Skeletal muscle satellite cell (primary cell): ENCODE data around the gene ARMC9.

Experiments used
- H3K27me3 ChIP-seq: 2 replicates; pipeline ENCODE4 v1.7.0; 2013; ENCODE audit warnings: low read length; ENCODE audit not compliant: control insufficient read depth, insufficient read depth
- H3K36me3 ChIP-seq: 2 replicates; pipeline ENCODE4 v1.7.0; 2013; ENCODE audit warnings: mild to moderate bottlenecking, control low read depth, low read length; ENCODE audit not compliant: insufficient read depth
- H3K4me1 ChIP-seq: 2 replicates; pipeline ENCODE4 v1.7.0; 2013; ENCODE audit warnings: low read length; ENCODE audit not compliant: control insufficient read depth, insufficient read depth
- H3K4me2 ChIP-seq: 2 replicates; pipeline ENCODE4 v1.7.0; 2013; ENCODE audit warnings: mild to moderate bottlenecking, low read length
- H3K4me3 ChIP-seq: 2 replicates; pipeline ENCODE4 v1.7.0; 2013; ENCODE audit warnings: low read length
- H3K9ac ChIP-seq: 2 replicates; pipeline ENCODE4 v1.7.0; 2013; ENCODE audit warnings: mild to moderate bottlenecking, low read depth, low read length, moderate library complexity
- H3K9me3 ChIP-seq: replicated peaks from 2 replicates; pipeline ENCODE4 v1.7.0; 2013; ENCODE audit warnings: mild to moderate bottlenecking, control low read depth, low read length

Gene ARMC9

DNA sequence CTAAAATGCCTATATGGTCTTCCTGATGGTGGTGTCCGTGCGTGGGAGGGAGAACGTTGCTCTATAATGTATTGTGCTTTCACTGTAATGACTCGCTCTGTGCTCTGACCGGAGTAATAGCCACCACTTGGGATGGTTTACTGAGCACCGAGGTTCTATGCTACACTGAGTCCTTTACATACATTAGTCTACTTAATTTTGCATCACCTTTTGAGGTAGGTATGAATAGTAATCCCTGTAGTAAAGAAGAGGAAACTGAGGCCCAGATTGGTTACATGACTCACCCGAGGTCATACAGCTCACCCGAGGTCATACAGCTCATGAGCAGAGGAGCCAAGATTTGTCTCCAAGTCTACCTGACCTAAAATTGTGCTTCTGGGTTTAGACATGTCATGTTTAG, 79.5 kb downstream of the ARMC9 start:
- H3K4me3 ChIP-seq, result no peak overlapping the region
- H3K4me2 ChIP-seq, result no peak overlapping the region
- no peaks in the 10 kb centered on the region for H3K9me3 ChIP-seq
- H3K27me3 ChIP-seq, result no peaks in the 10 kb centered on the region
- no peak overlapping the region for H3K9ac ChIP-seq
- no peaks in the 10 kb centered on the region for H3K4me1 ChIP-seq
- H3K36me3 ChIP-seq, result peaks cover 81% of the 10 kb centered on the region

DNA sequence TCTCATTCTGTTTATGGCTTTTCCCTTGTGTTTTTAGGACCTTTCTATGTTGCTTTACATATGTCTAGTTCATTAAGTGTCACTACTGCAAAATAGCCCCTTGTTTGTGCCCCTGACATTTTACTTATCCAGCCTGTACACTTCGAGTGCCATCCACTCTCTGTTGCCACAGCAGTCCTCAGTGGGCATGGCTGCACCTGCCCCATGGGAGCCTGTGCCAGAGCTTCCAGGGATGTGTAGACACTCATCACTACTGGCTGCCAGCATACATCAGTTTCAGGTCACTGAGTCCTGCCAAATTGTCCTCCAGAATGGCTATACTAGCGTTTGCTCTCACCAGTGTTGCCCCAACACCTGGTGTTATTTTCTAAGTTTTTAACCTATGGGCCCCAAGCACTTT, 80.4 kb downstream of the ARMC9 start:
- Histone ChIP-seq H3K4me1 (no peaks in the 10 kb centered on the region), H3K36me3 (peaks cover 73% of the 10 kb centered on the region), H3K9me3 (no peaks in the 10 kb centered on the region), H3K4me2 (no peak overlapping the region), H3K4me3 (no peak overlapping the region), H3K9ac (no peak overlapping the region), H3K27me3 (no peaks in the 10 kb centered on the region)

- Histone ChIP-seq H3K36me3 (peaks cover 68% of the 10 kb centered on the region), H3K9ac (no peak overlapping the region), H3K27me3 (no peaks in the 10 kb centered on the region), H3K4me1 (no peaks in the 10 kb centered on the region), H3K4me3 (no peak overlapping the region), H3K4me2 (no peak overlapping the region), H3K9me3 (no peaks in the 10 kb centered on the region)
Observed at GRCh38 chr2:231280846-231281245, 82.4 kb downstream of the ARMC9 start.

DNA sequence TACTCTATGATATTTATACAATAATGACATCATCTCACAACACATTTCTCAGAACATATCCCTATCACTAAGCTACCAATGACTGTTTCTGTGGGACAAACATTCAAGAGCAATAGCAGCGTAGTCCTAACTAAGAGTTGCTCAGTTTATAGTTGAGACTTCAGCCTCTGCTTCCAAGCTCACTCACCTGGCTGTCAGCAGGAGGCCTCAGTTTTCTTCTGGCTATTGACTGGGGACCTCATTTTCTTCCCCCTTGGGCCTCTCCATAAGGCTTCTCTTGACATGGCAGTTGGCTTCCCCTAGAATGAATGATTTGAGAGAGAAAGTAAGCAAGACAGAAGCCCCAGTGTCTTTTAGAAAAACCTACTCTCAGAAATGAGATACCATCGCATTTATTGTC, 85.9 kb downstream of the ARMC9 start:
- Histone ChIP-seq H3K4me1 (no peaks in the 10 kb centered on the region), H3K36me3 (peaks cover 63% of the 10 kb centered on the region), H3K9ac (no peak overlapping the region), H3K4me2 (no peak overlapping the region), H3K4me3 (no peak overlapping the region), H3K27me3 (no peaks in the 10 kb centered on the region), H3K9me3 (no peaks in the 10 kb centered on the region)

- no peaks in the 10 kb centered on the region for H3K27me3 ChIP-seq
- no peaks in the 10 kb centered on the region for H3K9me3 ChIP-seq
- peaks cover 53% of the 10 kb centered on the region for H3K36me3 ChIP-seq
- no peak overlapping the region for H3K9ac ChIP-seq
- no peak overlapping the region for H3K4me3 ChIP-seq
- H3K4me1 ChIP-seq, result no peaks in the 10 kb centered on the region
- no peak overlapping the region for H3K4me2 ChIP-seq
Observed at GRCh38 chr2:231286964-231287363, 88.5 kb downstream of the ARMC9 start.

DNA sequence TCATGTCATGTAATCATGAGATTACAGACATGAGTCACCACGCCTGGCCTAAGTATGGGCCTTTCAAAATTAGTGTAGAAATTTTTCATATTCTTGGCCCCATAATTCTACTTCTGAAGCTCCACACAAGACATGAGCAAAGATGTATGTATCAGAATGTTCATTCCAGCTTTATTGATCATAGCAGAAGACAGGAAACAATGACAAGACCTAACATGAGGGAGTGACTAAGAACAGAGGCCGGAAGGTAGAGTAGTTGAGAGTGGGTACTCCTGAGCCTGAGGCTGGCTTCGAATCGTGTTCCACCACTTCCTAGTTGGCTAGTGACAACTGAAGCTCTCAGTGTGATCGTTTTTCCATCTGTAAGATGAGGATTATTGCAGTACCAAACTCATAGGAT, 89.3 kb downstream of the ARMC9 start:
- Histone ChIP-seq H3K36me3 (peaks cover 53% of the 10 kb centered on the region), H3K9ac (no peak overlapping the region), H3K4me1 (no peaks in the 10 kb centered on the region), H3K27me3 (no peaks in the 10 kb centered on the region), H3K4me3 (no peak overlapping the region), H3K4me2 (no peak overlapping the region), H3K9me3 (no peaks in the 10 kb centered on the region)

GRCh38 chr2:231288590-231288989, 90.2 kb downstream of the ARMC9 start:
- no peaks in the 10 kb centered on the region for H3K27me3 ChIP-seq
- H3K4me1 ChIP-seq, result no peaks in the 10 kb centered on the region
- no peaks in the 10 kb centered on the region for H3K9me3 ChIP-seq
- H3K9ac ChIP-seq, result no peak overlapping the region
- no peak overlapping the region for H3K4me2 ChIP-seq
- H3K36me3 ChIP-seq, result peaks cover 56% of the 10 kb centered on the region
- no peak overlapping the region for H3K4me3 ChIP-seq

- Histone ChIP-seq H3K27me3 (no peaks in the 10 kb centered on the region), H3K4me1 (no peaks in the 10 kb centered on the region), H3K4me3 (no peak overlapping the region), H3K4me2 (no peak overlapping the region), H3K9ac (no peak overlapping the region), H3K9me3 (no peaks in the 10 kb centered on the region), H3K36me3 (peaks cover 55% of the 10 kb centered on the region)
Observed at GRCh38 chr2:231290321-231291015, 92.0 kb downstream of the ARMC9 start.

GRCh38 chr2:231292472-231293134, 94.2 kb downstream of the ARMC9 start:
- H3K9ac ChIP-seq, result no peak overlapping the region
- H3K4me3 ChIP-seq, result no peak overlapping the region
- no peaks in the 10 kb centered on the region for H3K4me1 ChIP-seq
- no peak overlapping the region for H3K4me2 ChIP-seq
- peaks cover 52% of the 10 kb centered on the region for H3K36me3 ChIP-seq
- H3K27me3 ChIP-seq, result no peaks in the 10 kb centered on the region
- H3K9me3 ChIP-seq, result no peaks in the 10 kb centered on the region

DNA sequence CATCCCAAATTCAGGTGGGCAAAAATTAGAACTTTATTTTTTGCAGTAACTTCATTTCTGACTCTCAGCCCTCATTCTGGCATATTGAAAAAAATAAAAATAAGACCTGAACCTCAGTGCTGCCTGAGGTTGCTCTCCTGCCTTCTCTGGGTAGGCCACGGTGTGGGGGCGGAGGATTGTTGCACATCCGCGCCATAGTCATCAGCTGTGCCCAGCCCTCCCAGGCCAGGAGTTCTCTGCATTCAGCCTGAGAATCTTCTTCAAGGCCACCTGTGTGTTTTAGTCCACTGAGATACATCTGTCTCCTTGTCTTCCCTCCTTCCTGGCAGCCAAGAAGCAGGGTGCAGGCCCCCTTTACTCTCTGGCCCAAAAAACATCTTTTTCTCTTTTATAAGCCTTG, 94.7 kb downstream of the ARMC9 start:
- Histone ChIP-seq H3K4me1 (no peaks in the 10 kb centered on the region), H3K4me3 (no peak overlapping the region), H3K4me2 (no peak overlapping the region), H3K36me3 (peaks cover 51% of the 10 kb centered on the region), H3K9ac (no peak overlapping the region), H3K9me3 (no peaks in the 10 kb centered on the region), H3K27me3 (no peaks in the 10 kb centered on the region)

- Histone ChIP-seq H3K36me3 (peaks cover 46% of the 10 kb centered on the region), H3K4me2 (no peak overlapping the region), H3K9me3 (no peaks in the 10 kb centered on the region), H3K4me1 (no peaks in the 10 kb centered on the region), H3K27me3 (no peaks in the 10 kb centered on the region), H3K4me3 (no peak overlapping the region), H3K9ac (no peak overlapping the region)
Observed at GRCh38 chr2:231294116-231294515, 95.7 kb downstream of the ARMC9 start.
